Upper lobe of right lung (tissue), 1 donor: Measurements from ENCODE around the gene ISOC1. TPM values are rescaled to one million over a fixed set of nuclear protein-coding genes. Genes with fewer than 3 reads are reported as not detected.

Source experiments
- ATAC-seq: fragments of 200-7000 bp; cut with Tn5 transposase; one replicate; pipeline ENCODE4 v1.9.1; 2020; ENCODE audit warnings: mild to moderate bottlenecking, moderate library complexity
- DNase-seq: peaks from one replicate; pipeline ENCODE4 v3.0.0-alpha.2; 2020
- H3K27ac ChIP-seq: fragments of 200-600 bp; one replicate; pipeline ENCODE4 v1.8.0; 2022
- H3K27me3 ChIP-seq: fragments of 200-600 bp; one replicate; pipeline ENCODE4 v1.8.0; 2022; ENCODE audit warnings: mild to moderate bottlenecking
- H3K36me3 ChIP-seq: fragments of 200-600 bp; one replicate; pipeline ENCODE4 v1.8.0; 2022
- H3K4me1 ChIP-seq: fragments of 200-600 bp; one replicate; pipeline ENCODE4 v1.8.0; 2022
- H3K4me3 ChIP-seq: fragments of 200-600 bp; one replicate; pipeline ENCODE4 v1.8.0; 2022; ENCODE audit warnings: mild to moderate bottlenecking
- H3K9me3 ChIP-seq: fragments of 200-600 bp; one replicate; pipeline ENCODE4 v1.8.0; 2022
- CTCF ChIP-seq: fragments of 200-600 bp; IDR thresholded peaks from one replicate; pipeline ENCODE4 v1.8.0; 2022; ENCODE audit warnings: antibody characterized with exemption
- intact Hi-C: fragments of 100-400 bp; cut with DNase I; formaldehyde crosslinking; loops from one replicate; pipeline ENCODE4 v1.11.0; 2022
- total RNA-seq: library from RNA; stranded (reverse); fragmentation: NEBNext Ultra II Directional; extraction: Animal tissue kit (Norgen Biotek cat#: 25700); gene quantifications from one replicate; pipeline ENCODE4 v1.2.1, GENCODE V29; 2021
- donor health status: DM: no; HTN: yes; CAD: no; lungs with severe emphysema.

ISOC1 gene
- total RNA-seq, 1 donor from 2014 or later: 22.0 TPM

DNA sequence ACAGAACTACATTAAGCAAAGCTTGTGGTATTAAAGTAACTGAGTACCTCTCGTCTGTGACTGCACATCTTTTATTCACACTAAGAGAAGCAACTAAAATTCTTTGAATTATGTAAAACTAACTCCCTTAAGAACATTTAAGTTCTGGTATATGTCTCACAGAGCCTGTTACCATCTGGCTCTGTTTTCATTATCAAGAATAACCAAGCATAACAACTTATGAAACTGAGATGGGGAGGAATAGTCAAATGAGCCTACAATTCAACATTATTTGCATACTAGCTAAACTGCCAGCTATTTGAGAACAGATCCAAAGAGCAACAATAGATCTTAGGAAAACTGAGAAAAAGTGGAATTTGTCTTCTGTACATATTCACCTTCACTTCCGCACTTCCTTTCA lies 25.3 kb upstream of the ISOC1 start:
- H3K27me3 ChIP-seq: no peaks in the 10 kb centered on the region
- no peak for TF ChIP-seq CTCF
- intact Hi-C loops: no loop called here
- DNase-seq (no peak), ATAC-seq (no peak)
- no peak overlapping the region for H3K27ac ChIP-seq
- H3K9me3 ChIP-seq: no peaks in the 10 kb centered on the region
- H3K36me3 ChIP-seq: no peaks in the 10 kb centered on the region
- no peak overlapping the region for H3K4me3 ChIP-seq
- H3K4me1 ChIP-seq: no peaks in the 10 kb centered on the region

DNA sequence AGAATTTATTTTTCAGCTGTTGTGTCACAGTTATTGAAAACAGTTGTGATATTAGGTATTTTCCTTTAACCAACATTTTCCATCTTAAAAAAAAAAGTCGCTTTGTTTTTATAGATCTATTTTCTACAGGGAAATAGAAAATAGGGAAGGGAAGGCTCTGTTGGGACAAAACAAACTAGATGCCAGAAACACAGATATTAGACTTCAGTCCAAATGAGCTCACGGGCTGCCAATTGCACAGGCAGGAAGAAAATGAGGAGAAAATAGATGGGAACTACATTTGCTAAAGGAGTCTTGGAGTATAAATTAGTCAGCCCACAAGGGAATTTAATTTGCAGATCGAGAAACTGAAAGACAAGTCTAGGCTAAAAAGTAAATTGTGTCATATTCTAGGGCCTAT lies 21.4 kb upstream of the ISOC1 start:
- intact Hi-C loops: no loop called here
- no peak for TF ChIP-seq CTCF

GRCh38 chr5:129074903-129075302 lies 19.6 kb upstream of the ISOC1 start:
- Histone ChIP-seq H3K4me3 (no peak overlapping the region), H3K27me3 (no peaks in the 10 kb centered on the region), H3K27ac (no peak overlapping the region), H3K9me3 (no peaks in the 10 kb centered on the region), H3K36me3 (no peaks in the 10 kb centered on the region), H3K4me1 (no peaks in the 10 kb centered on the region)
- ATAC-seq (no peak), DNase-seq (no peak)
- no peak for TF ChIP-seq CTCF
- intact Hi-C loops: no loop called here

More for the DNA sequence above, 21.4 kb upstream of the ISOC1 start:
- Histone ChIP-seq H3K27me3 (no peaks in the 10 kb centered on the region), H3K9me3 (no peaks in the 10 kb centered on the region), H3K27ac (no peak overlapping the region), H3K36me3 (no peaks in the 10 kb centered on the region), H3K4me1 (no peaks in the 10 kb centered on the region), H3K4me3 (no peak overlapping the region)
- ATAC-seq (no peak), DNase-seq (no peak)

- no peak overlapping the region for H3K27ac ChIP-seq
- ATAC-seq (no peak), DNase-seq (no peak)
- no peaks in the 10 kb centered on the region for H3K9me3 ChIP-seq
- H3K36me3 ChIP-seq: no peaks in the 10 kb centered on the region
- no peak for TF ChIP-seq CTCF
- no peaks in the 10 kb centered on the region for H3K4me1 ChIP-seq
- intact Hi-C loops: no loop called here
- H3K4me3 ChIP-seq: no peak overlapping the region
- H3K27me3 ChIP-seq: no peaks in the 10 kb centered on the region
These were observed 17.0 kb upstream of the ISOC1 start for GRCh38 chr5:129077433-129078075.

GRCh38 chr5:129078247-129078646 lies 16.3 kb upstream of the ISOC1 start:
- no peak for DNase-seq
- Histone ChIP-seq H3K27ac (no peak overlapping the region), H3K9me3 (no peaks in the 10 kb centered on the region), H3K4me1 (no peaks in the 10 kb centered on the region), H3K27me3 (no peaks in the 10 kb centered on the region), H3K4me3 (no peak overlapping the region), H3K36me3 (no peaks in the 10 kb centered on the region)
- no peak for ATAC-seq
- TF ChIP-seq CTCF: no peak
- intact Hi-C loops: no loop called here

GRCh38 chr5:129078660-129079059 lies 15.9 kb upstream of the ISOC1 start:
- no peaks in the 10 kb centered on the region for H3K27me3 ChIP-seq
- TF ChIP-seq CTCF: no peak
- DNase-seq (no peak), ATAC-seq (no peak)
- H3K9me3 ChIP-seq: no peaks in the 10 kb centered on the region
- intact Hi-C loops: no loop called here
- no peaks in the 10 kb centered on the region for H3K36me3 ChIP-seq
- H3K4me1 ChIP-seq: no peaks in the 10 kb centered on the region
- H3K4me3 ChIP-seq: no peak overlapping the region
- H3K27ac ChIP-seq: no peak overlapping the region
